IMR-90 (cell line): Measurements from ENCODE around the gene HSPA6.
"Not testable (repeated sequence)": the region's sequence is repeated elsewhere in the genome, so short reads cannot be mapped to it uniquely, and the experiment has no call there.

Source experiments
- RAD21 ChIP-seq: IDR thresholded peaks from 2 replicates; pipeline ENCODE4 v1.6.1; 2012; ENCODE audit warnings: low read length, improper control_type of control experiment
- RFX5 ChIP-seq: IDR thresholded peaks from 2 replicates; pipeline ENCODE4 v1.8.0; 2012; ENCODE audit warnings: low read depth, mild to moderate bottlenecking, low read length, moderate library complexity

- not testable (repeated sequence) for TF ChIP-seq RFX5, RAD21
These were observed 32.6 kb downstream of the HSPA6 start for GRCh38 chr1:161556990-161557389.
